Activated CD8-positive, alpha-beta memory T cell treated with anti-CD3 and anti-CD28 coated beads, Interleukin-2, amount 50 U/mL, for 24 hours (primary cell): Measurements from ENCODE around the gene FA2H.
A peak's percentile ranks its signal among the peaks of the same experiment; 100 is the strongest.
"Not testable (repeated sequence)": the region's sequence is repeated elsewhere in the genome, so short reads cannot be mapped to it uniquely, and the experiment has no call there.

Experiments
- DNase-seq: peaks from one replicate; pipeline ENCODE4 v3.0.0-alpha.2; 2020; ENCODE audit errors: extremely low read depth

Gene FA2H

GRCh38 chr16:74774223-74775139 is at the start of gene FA2H:
Gene FA2H, minus strand, starts transcription at chr16:74774820. Its CDS starts 65 bp downstream, at chr16:74774755.
- DNase-seq = peak; percentile 4

GRCh38 chr16:74817851-74818250 is 43.2 kb upstream of the FA2H start:
- DNase-seq = no peak

GRCh38 chr16:74813109-74813641 is 38.6 kb upstream of the FA2H start:
- peak; percentile 29 for DNase-seq

GRCh38 chr16:74811911-74812310 is 37.3 kb upstream of the FA2H start:
- DNase-seq = no peak

GRCh38 chr16:74811216-74811615 is 36.6 kb upstream of the FA2H start:
- not testable (repeated sequence) for DNase-seq

- no peak for DNase-seq
Observed at GRCh38 chr16:74807052-74807646, 32.5 kb upstream of the FA2H start.

GRCh38 chr16:74800216-74800871 is 25.7 kb upstream of the FA2H start:
- DNase-seq = no peak

- DNase-seq = no peak
Observed at GRCh38 chr16:74797414-74797813, 22.8 kb upstream of the FA2H start.

- no peak for DNase-seq
Observed at GRCh38 chr16:74795104-74795503, 20.5 kb upstream of the FA2H start.

GRCh38 chr16:74794668-74795067 is 20.0 kb upstream of the FA2H start:
- no peak for DNase-seq

- DNase-seq = no peak
Observed at GRCh38 chr16:74793571-74793970, 19.0 kb upstream of the FA2H start.

- no peak for DNase-seq
Observed at GRCh38 chr16:74792225-74792624, 17.6 kb upstream of the FA2H start.

GRCh38 chr16:74791749-74792148 is 17.1 kb upstream of the FA2H start:
- DNase-seq = not testable (repeated sequence)

- no peak for DNase-seq
Observed at GRCh38 chr16:74788108-74788507, 13.5 kb upstream of the FA2H start.

GRCh38 chr16:74785031-74785430 is 10.4 kb upstream of the FA2H start:
- no peak for DNase-seq

- no peak for DNase-seq
Observed at GRCh38 chr16:74778646-74779045, 4.0 kb upstream of the FA2H start.

- DNase-seq = no peak
Observed at GRCh38 chr16:74776926-74777325, 2.3 kb upstream of the FA2H start.

- no peak for DNase-seq
Observed at GRCh38 chr16:74775255-74775654, 635 bp upstream of the FA2H start.

- DNase-seq = no peak
Observed at GRCh38 chr16:74773446-74774222, 986 bp downstream of the FA2H start.

GRCh38 chr16:74771656-74772315 is 2.8 kb downstream of the FA2H start:
- no peak for DNase-seq
